ENCODE results near the gene WDFY4.

The WDFY4 gene

DNA sequence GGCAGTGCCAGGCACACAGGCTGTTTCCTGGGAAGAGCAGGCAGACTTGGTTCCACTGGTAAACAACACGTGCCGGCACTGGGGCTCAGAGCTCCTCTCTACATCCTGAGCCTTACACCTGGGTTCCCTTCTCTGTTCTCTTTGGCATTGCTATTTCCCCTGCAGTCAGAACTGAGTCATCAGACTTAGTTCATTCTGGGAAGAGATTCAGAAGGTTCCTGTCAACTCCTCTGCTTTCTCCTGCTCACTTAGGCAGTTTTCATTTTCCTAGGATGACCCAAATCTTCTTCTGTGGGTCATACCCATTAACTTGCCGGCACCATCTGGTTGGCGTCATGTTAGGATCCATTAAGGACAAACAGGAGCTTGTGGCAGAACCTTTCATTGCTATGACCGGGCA, 288.4 kb downstream of the WDFY4 start:
- TF ChIP-seq, protein P1, sequence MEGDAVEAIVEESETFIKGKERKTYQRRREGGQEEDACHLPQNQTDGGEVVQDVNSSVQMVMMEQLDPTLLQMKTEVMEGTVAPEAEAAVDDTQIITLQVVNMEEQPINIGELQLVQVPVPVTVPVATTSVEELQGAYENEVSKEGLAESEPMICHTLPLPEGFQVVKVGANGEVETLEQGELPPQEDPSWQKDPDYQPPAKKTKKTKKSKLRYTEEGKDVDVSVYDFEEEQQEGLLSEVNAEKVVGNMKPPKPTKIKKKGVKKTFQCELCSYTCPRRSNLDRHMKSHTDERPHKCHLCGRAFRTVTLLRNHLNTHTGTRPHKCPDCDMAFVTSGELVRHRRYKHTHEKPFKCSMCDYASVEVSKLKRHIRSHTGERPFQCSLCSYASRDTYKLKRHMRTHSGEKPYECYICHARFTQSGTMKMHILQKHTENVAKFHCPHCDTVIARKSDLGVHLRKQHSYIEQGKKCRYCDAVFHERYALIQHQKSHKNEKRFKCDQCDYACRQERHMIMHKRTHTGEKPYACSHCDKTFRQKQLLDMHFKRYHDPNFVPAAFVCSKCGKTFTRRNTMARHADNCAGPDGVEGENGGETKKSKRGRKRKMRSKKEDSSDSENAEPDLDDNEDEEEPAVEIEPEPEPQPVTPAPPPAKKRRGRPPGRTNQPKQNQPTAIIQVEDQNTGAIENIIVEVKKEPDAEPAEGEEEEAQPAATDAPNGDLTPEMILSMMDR (conservative IDR thresholded peaks at IDR 0.05; ENCODE audit: low read depth, low read length) = no peak
- H3K27ac ChIP-seq = no peak overlapping the region
- H3K4me2 ChIP-seq = no peak overlapping the region
- no peak overlapping the region for H3K4me3 ChIP-seq (IDR thresholded peaks at IDR 0.05; ENCODE audit: insufficient read depth, low read depth, low read length)
- no peak overlapping the region for H3K9ac ChIP-seq
- no peak overlapping the region for H2AFZ ChIP-seq (ENCODE audit: low read depth)
- H3K4me1 ChIP-seq (ENCODE audit: low read depth, poor library complexity, severe bottlenecking) = no peaks in the 10 kb centered on the region
- H3K79me2 ChIP-seq (ENCODE audit: insufficient read depth, low read depth) = no peaks in the 10 kb centered on the region
- no peaks in the 10 kb centered on the region for H4K20me1 ChIP-seq (ENCODE audit: insufficient read depth)
- no peaks in the 10 kb centered on the region for H3K27me3 ChIP-seq (ENCODE audit: insufficient read depth, low read depth)
- H3K36me3 ChIP-seq (ENCODE audit: insufficient read depth) = no peaks in the 10 kb centered on the region

DNA sequence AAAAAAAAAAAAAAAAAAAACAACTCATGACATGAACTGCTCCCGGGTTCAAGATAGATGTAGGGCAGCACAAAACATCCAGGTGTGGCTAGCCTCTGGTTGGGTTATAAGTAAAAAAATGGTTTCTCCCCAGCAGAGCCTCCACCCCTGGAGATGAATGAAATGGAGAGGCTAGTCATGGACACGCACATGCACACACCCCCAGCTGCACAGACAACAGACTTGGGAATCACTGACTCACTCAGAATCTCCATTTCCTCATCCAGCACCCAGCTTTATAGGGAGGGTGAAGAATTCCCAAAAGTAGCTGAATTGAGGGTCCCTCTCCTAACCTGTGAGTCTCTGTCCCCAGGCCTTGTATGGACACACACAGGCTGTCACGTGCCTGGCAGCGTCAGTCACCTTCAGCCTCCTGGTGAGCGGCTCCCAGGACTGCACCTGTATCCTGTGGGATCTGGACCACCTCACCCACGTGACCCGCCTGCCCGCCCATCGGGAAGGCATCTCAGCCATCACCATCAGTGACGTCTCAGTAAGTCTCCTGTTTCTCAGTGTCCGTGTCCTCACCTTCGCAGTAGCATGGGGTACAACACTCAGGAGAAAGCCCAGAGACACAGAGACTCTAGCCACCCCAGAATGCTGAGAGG, 290.0 kb downstream of the WDFY4 start:
- TF ChIP-seq, protein P1 (conservative IDR thresholded peaks at IDR 0.05; ENCODE audit: low read depth, low read length) = no peak
- Histone ChIP-seq H3K4me1 (ENCODE audit: low read depth, poor library complexity, severe bottlenecking) (no peaks in the 10 kb centered on the region), H3K36me3 (ENCODE audit: insufficient read depth) (no peaks in the 10 kb centered on the region), H3K4me2 (no peak overlapping the region), H3K27ac (no peak overlapping the region), H3K79me2 (ENCODE audit: insufficient read depth, low read depth) (no peaks in the 10 kb centered on the region), H4K20me1 (ENCODE audit: insufficient read depth) (no peaks in the 10 kb centered on the region), H3K27me3 (ENCODE audit: insufficient read depth, low read depth) (no peaks in the 10 kb centered on the region), H3K4me3 (IDR thresholded peaks at IDR 0.05; ENCODE audit: insufficient read depth, low read depth, low read length) (no peak overlapping the region), H3K9ac (no peak overlapping the region), H2AFZ (ENCODE audit: low read depth) (no peak overlapping the region)

DNA sequence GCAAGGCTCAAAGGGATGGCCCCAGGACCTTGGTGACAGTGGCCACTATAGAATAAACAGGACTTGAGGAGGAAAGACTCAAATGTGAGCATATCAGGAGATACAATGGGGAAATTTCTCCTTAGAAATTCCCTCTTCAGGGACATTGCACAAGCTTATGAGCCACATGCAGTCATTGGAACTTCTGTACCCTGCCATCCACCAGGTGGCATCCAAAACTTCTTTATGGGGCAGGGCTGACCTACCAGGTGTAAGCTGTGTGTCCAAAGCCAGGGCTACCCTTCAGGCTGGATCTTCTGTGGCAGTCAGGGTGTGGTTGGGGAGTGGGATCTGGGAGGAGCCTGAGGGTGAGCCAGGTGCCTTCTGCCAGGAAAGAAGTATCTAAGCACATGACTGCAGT, 291.5 kb downstream of the WDFY4 start:
- no peaks in the 10 kb centered on the region for H3K79me2 ChIP-seq (ENCODE audit: insufficient read depth, low read depth)

DNA sequence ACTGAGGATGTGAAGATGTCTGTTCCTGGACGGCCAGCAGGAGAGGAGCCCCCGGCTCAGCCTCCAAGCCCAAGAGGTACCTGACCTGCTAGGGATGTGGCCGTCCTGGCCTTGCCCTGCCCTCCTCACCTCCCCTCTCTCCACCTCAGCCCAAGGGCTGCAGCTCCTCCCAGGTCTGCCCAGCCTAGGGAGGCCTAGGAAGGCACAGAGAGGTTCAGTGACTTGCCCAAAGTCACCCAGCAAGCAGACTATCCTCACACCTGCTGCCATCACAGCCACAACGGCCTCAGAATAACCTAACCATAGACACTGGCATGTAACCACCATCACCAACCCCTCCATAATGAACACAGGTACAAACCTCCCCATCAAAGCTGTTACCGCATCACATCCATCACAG, 293.6 kb downstream of the WDFY4 start:
- no peak overlapping the region for H3K4me2 ChIP-seq
- no peaks in the 10 kb centered on the region for H3K4me1 ChIP-seq (ENCODE audit: low read depth, poor library complexity, severe bottlenecking)
- TF ChIP-seq, protein P1 (conservative IDR thresholded peaks at IDR 0.05; ENCODE audit: low read depth, low read length) = no peak

More for the DNA sequence above, 291.5 kb downstream of the WDFY4 start:
- no peaks in the 10 kb centered on the region for H3K4me1 ChIP-seq (ENCODE audit: low read depth, poor library complexity, severe bottlenecking)
- H3K27me3 ChIP-seq (ENCODE audit: insufficient read depth, low read depth) = no peaks in the 10 kb centered on the region
- TF ChIP-seq, protein P1 (conservative IDR thresholded peaks at IDR 0.05; ENCODE audit: low read depth, low read length) = peak; percentile 40; the same call in 1 of the 2 replicates
- no peak overlapping the region for H3K9ac ChIP-seq
- no peaks in the 10 kb centered on the region for H3K36me3 ChIP-seq (ENCODE audit: insufficient read depth)
- no peak overlapping the region for H3K27ac ChIP-seq
- H4K20me1 ChIP-seq (ENCODE audit: insufficient read depth) = no peaks in the 10 kb centered on the region
- H3K4me3 ChIP-seq (IDR thresholded peaks at IDR 0.05; ENCODE audit: insufficient read depth, low read depth, low read length) = no peak overlapping the region
- no peak overlapping the region for H3K4me2 ChIP-seq
- no peak overlapping the region for H2AFZ ChIP-seq (ENCODE audit: low read depth)

More for the DNA sequence above, 293.6 kb downstream of the WDFY4 start:
- no peak overlapping the region for H3K4me3 ChIP-seq (IDR thresholded peaks at IDR 0.05; ENCODE audit: insufficient read depth, low read depth, low read length)
- H2AFZ ChIP-seq (ENCODE audit: low read depth) = no peak overlapping the region
- no peaks in the 10 kb centered on the region for H4K20me1 ChIP-seq (ENCODE audit: insufficient read depth)
- H3K27me3 ChIP-seq (ENCODE audit: insufficient read depth, low read depth) = no peaks in the 10 kb centered on the region
- H3K79me2 ChIP-seq (ENCODE audit: insufficient read depth, low read depth) = no peaks in the 10 kb centered on the region
- no peak overlapping the region for H3K27ac ChIP-seq
- no peak overlapping the region for H3K9ac ChIP-seq
- no peaks in the 10 kb centered on the region for H3K36me3 ChIP-seq (ENCODE audit: insufficient read depth)

All from KMS-11 (cell line).